ENCODE results near the gene MICAL2.

- TF ChIP-seq CTCF (tag by site-specific recombination; IDR thresholded peaks at IDR 0.05) (no peak), ZNF341 (tag by site-specific recombination; IDR thresholded peaks at IDR 0.05; ENCODE audit: low read depth) (no peak), SCRT2 (tag by site-specific recombination; IDR thresholded peaks at IDR 0.05) (no peak), ZNF280D (tag by site-specific recombination; IDR thresholded peaks at IDR 0.05) (no peak), REPIN1 (tag by site-specific recombination; IDR thresholded peaks at IDR 0.05; ENCODE audit: low read depth) (no peak), ZNF830 (tag by site-specific recombination; IDR thresholded peaks at IDR 0.05; ENCODE audit: low read depth) (no peak), REST (tag by site-specific recombination; IDR thresholded peaks at IDR 0.05) (no peak), ZSCAN30 (tag by site-specific recombination; IDR thresholded peaks at IDR 0.05) (no peak), PATZ1 (tag by site-specific recombination; IDR thresholded peaks at IDR 0.05) (no peak), ATF2 (tag by site-specific recombination; IDR thresholded peaks at IDR 0.05; ENCODE audit: low read depth) (no peak)
Measured at GRCh38 chr11:12170501-12170900, 60.1 kb downstream of the MICAL2 start.

Measured in HEK293 (cell line).